HCT116 (cell line): ENCODE measurements around the gene ZBTB12. TPM values are rescaled to one million over a fixed set of nuclear protein-coding genes. Genes with fewer than 3 reads are reported as not detected.

ENCODE experiments used
- ATAC-seq: fragments of 200-7000 bp; cut with Tn5 transposase; 2 replicates; pipeline ENCODE4 v1.9.1; 2020; ENCODE audit warnings: mild to moderate bottlenecking, moderate library complexity
- BruUV-seq: library from RNA; stranded (reverse); fragments of 400-500 nt; replicated peaks from 2 replicates; lab custom pipeline; 2021; lab: Mats Ljungman, UMichigan
- CTCF ChIA-PET: fragments of 300-600 bp; sonication (Branson Sonifier 250); formaldehyde crosslinking; loops from one replicate; lab custom pipeline; 2021; ENCODE audit warnings: antibody characterized with exemption; lab: Charles Lee
- POLR2A ChIA-PET: fragments of 300-600, 350-600 bp; sonication (Branson Sonifier 250); formaldehyde crosslinking; loops from one replicate; lab custom pipeline; 2021; ENCODE audit warnings: antibody characterized with exemption; lab: Charles Lee
- RAD21 ChIA-PET, 2 experiments: fragments of 300-600 bp; sonication (Branson Sonifier 250); formaldehyde crosslinking; loops; one replicate each; lab custom pipeline; 2023; ENCODE audit warnings: low total read pairs in 2 of 2; ENCODE audit not compliant: uncharacterized antibody in 2 of 2, unreplicated experiment in 2 of 2, low non-redundant PET in 1 of 2; lab: Charles Lee
- DNase-seq: peaks from one replicate; pipeline ENCODE4 v3.0.0-alpha.2; 2010; ENCODE audit warnings: low read depth, low spot score
- H2AFZ ChIP-seq: fragments of 200-600 bp; shearing (Covaris generic), sonication (generic); 2 replicates; pipeline ENCODE4 v1.6.1; 2017; ENCODE audit warnings: low read depth, mixed run types, mixed read lengths, antibody characterized with exemption, low read length; ENCODE audit not compliant: poor library complexity, severe bottlenecking
- H3K27ac ChIP-seq: 2 replicates; pipeline ENCODE4 v1.5.1; 2012; ENCODE audit warnings: low read depth, low read length
- H3K27me3 ChIP-seq: fragments of 200-600 bp; sonication (generic); 2 replicates; pipeline ENCODE4 v1.6.1; 2016; ENCODE audit warnings: mixed run types, low read length, mixed read lengths; ENCODE audit not compliant: insufficient read depth
- H3K36me3 ChIP-seq, 2 experiments: fragments of 200-500 bp in 1 of 2; fragments of 200-600 bp in 1 of 2; sonication (Bioruptor generic) in 1 of 2; sonication (generic) in 1 of 2; 2 replicates each; pipeline versions ENCODE4 v1.5.1 to v1.6.1; 2014 to 2016; ENCODE audit warnings: low read length in 2 of 2, inconsistent platforms in 1 of 2, mixed read lengths in 1 of 2, mixed run types in 1 of 2; ENCODE audit not compliant: insufficient read depth in 2 of 2, control insufficient read depth in 1 of 2
- H3K4me1 ChIP-seq, 2 experiments: fragments of 200-600 bp in 1 of 2; sonication (generic) in 1 of 2; 2 replicates each; pipeline versions ENCODE4 v1.5.1 to v1.6.1; 2012 to 2017; ENCODE audit warnings: low read length in 2 of 2, inconsistent platforms in 1 of 2, mild to moderate bottlenecking in 1 of 2, mixed read lengths in 1 of 2, mixed run types in 1 of 2, moderate library complexity in 1 of 2; ENCODE audit not compliant: insufficient read depth in 2 of 2, control insufficient read depth in 1 of 2
- H3K4me2 ChIP-seq: fragments of 200-600 bp; sonication (generic); 2 replicates; pipeline ENCODE4 v1.6.1; 2017; ENCODE audit warnings: mixed run types, low read length, mixed read lengths
- H3K4me3 ChIP-seq, 2 experiments: fragments of 200-600 bp in 1 of 2; sonication (generic) in 1 of 2; replicated peaks in 1 of 2; 2 replicates each; pipeline ENCODE4 v1.5.1; 2011 to 2016; ENCODE audit warnings: low read length in 2 of 2, control low read depth in 1 of 2, low read depth in 1 of 2, mild to moderate bottlenecking in 1 of 2, mixed read lengths in 1 of 2, mixed run types in 1 of 2
- H3K79me2 ChIP-seq: fragments of 200-600 bp; sonication (generic); 2 replicates; pipeline ENCODE4 v1.6.1; 2017; ENCODE audit warnings: mild to moderate bottlenecking, mixed run types, low read length, moderate library complexity, mixed read lengths; ENCODE audit not compliant: insufficient read depth
- H3K9ac ChIP-seq: fragments of 200-600 bp; sonication (generic); 2 replicates; pipeline ENCODE4 v1.6.1; 2016; ENCODE audit warnings: low read length, mixed read lengths
- H3K9me2 ChIP-seq: fragments of 200-600 bp; sonication (generic), shearing (Covaris generic); 2 replicates; pipeline ENCODE4 v1.6.1; 2017; ENCODE audit warnings: mixed run types, mild to moderate bottlenecking, moderate library complexity; ENCODE audit not compliant: insufficient read depth
- H3K9me3 ChIP-seq, 2 experiments: fragments of 200-500 bp in 1 of 2; fragments of 200-600 bp in 1 of 2; sonication (Bioruptor generic) in 1 of 2; sonication (generic) in 1 of 2; 2 replicates each; pipeline ENCODE4 v1.6.1; 2014 to 2017; ENCODE audit warnings: low read length in 2 of 2, mixed read lengths in 2 of 2, inconsistent platforms in 1 of 2, low read depth in 1 of 2, mild to moderate bottlenecking in 1 of 2, mixed run types in 1 of 2, moderate library complexity in 1 of 2; ENCODE audit not compliant: control insufficient read depth in 1 of 2, insufficient read depth in 1 of 2
- H4K20me1 ChIP-seq: fragments of 200-600 bp; sonication (generic), shearing (Covaris generic); 2 replicates; pipeline ENCODE4 v1.6.1; 2017; ENCODE audit warnings: mixed run types, mild to moderate bottlenecking, moderate library complexity; ENCODE audit not compliant: insufficient read depth
- ATF3 ChIP-seq: IDR thresholded peaks from 2 replicates; pipeline ENCODE4 v1.6.1; 2012
- CBX3 ChIP-seq: IDR thresholded peaks from 2 replicates; pipeline ENCODE4 v1.6.1; 2012; ENCODE audit warnings: low read depth
- CEBPB ChIP-seq: IDR thresholded peaks from 2 replicates; pipeline ENCODE4 v1.6.1; 2012; ENCODE audit warnings: low read depth
- CTCF ChIP-seq, 3 experiments: fragments of 200-600 bp in 1 of 3; sonication (generic) in 1 of 3; IDR thresholded peaks in 2 of 3; conservative IDR thresholded peaks in 1 of 3; 2 replicates each; pipeline ENCODE4 v1.5.1; 2012 to 2017; ENCODE audit warnings: low read depth in 2 of 3, low read length in 2 of 3, antibody characterized with exemption in 1 of 3, borderline replicate concordance in 1 of 3, control low read depth in 1 of 3, mild to moderate bottlenecking in 1 of 3, mixed read lengths in 1 of 3, mixed run types in 1 of 3, moderate library complexity in 1 of 3; ENCODE audit not compliant: insufficient read depth in 1 of 3
- EGR1 ChIP-seq: IDR thresholded peaks from 2 replicates; pipeline ENCODE4 v1.6.1; 2012; ENCODE audit warnings: low read depth
- EZH2 ChIP-seq: fragments of 200-600 bp; sonication (generic); IDR thresholded peaks from 2 replicates; pipeline ENCODE4 v1.6.1; 2017; ENCODE audit warnings: antibody characterized with exemption, mixed run types
- EZH2phosphoT487 ChIP-seq: fragments of 200-600 bp; IDR thresholded peaks from 2 replicates; pipeline ENCODE4 v1.6.1; 2018; ENCODE audit warnings: antibody characterized with exemption, borderline replicate concordance
- JUND ChIP-seq: IDR thresholded peaks from 2 replicates; pipeline ENCODE4 v1.6.1; 2012
- POLR2A ChIP-seq: IDR thresholded peaks from 2 replicates; pipeline ENCODE4 v1.7.0; 2011; ENCODE audit warnings: borderline replicate concordance; ENCODE audit not compliant: insufficient read depth, insufficient read length; ENCODE audit errors: extremely low read depth
- RAD21 ChIP-seq: IDR thresholded peaks from 2 replicates; pipeline ENCODE4 v1.6.1; 2012; ENCODE audit warnings: low read depth, mild to moderate bottlenecking
- REST ChIP-seq: IDR thresholded peaks from 2 replicates; pipeline ENCODE4 v1.6.1; 2012; ENCODE audit warnings: low read depth
- SIN3A ChIP-seq: IDR thresholded peaks from 2 replicates; pipeline ENCODE4 v1.6.1; 2012; ENCODE audit warnings: low read depth
- SP1 ChIP-seq: IDR thresholded peaks from 2 replicates; pipeline ENCODE4 v1.6.1; 2012; ENCODE audit warnings: low read depth
- SRF ChIP-seq: IDR thresholded peaks from 2 replicates; pipeline ENCODE4 v1.6.1; 2012; ENCODE audit warnings: low read depth
- TCF7L2 ChIP-seq: IDR thresholded peaks from 2 replicates; pipeline ENCODE4 v1.7.0; 2011; ENCODE audit warnings: borderline replicate concordance, inconsistent platforms; ENCODE audit not compliant: insufficient read depth, insufficient read length; ENCODE audit errors: extremely low read depth
- YY1 ChIP-seq: IDR thresholded peaks from 2 replicates; pipeline ENCODE4 v1.6.1; 2011; ENCODE audit warnings: low read length, low read depth, moderate library complexity, mild to moderate bottlenecking; ENCODE audit not compliant: insufficient replicate concordance; ENCODE audit errors: extremely low read depth
- ZBTB33 ChIP-seq: IDR thresholded peaks from 2 replicates; pipeline ENCODE4 v1.6.1; 2011; ENCODE audit warnings: mild to moderate bottlenecking, low read length, moderate library complexity; ENCODE audit not compliant: insufficient replicate concordance; ENCODE audit errors: extremely low read depth
- intact Hi-C: fragments of 100-400 bp; cut with micrococcal nuclease; formaldehyde crosslinking; loops from 2 replicates; pipeline ENCODE4 v1.10.0; 2022
- total RNA-seq: library from RNA; stranded (reverse); gene quantifications from one replicate; pipeline ENCODE4 v1.2.1, GENCODE V29; 2021; ENCODE audit not compliant: unreplicated experiment

The ZBTB12 gene
- total RNA-seq, 1 experiment from 2014 or later: 10.3 TPM

GRCh38 chr6:31878726-31879125, 23.2 kb downstream of the ZBTB12 start, which contains the start of gene SLC44A4:
SLC44A4 (minus strand) TSS chr6:31878997; CDS start chr6:31878980, 17 bp downstream.
- RAD21 ChIA-PET: no interaction called here
- ATAC-seq: no peak
- TF ChIP-seq JUND (no peak), SRF (no peak), REST (no peak), ZBTB33 (no peak), EZH2 (no peak), YY1 (no peak), TCF7L2 (no peak), ATF3 (no peak), POLR2A (no peak), EZH2phosphoT487 (no peak), CBX3 (no peak), RAD21 (no peak), EGR1 (no peak), CEBPB (no peak), SP1 (no peak), SIN3A (no peak), CTCF (IDR thresholded peaks at IDR 0.05 in 2 of 3, conservative IDR thresholded peaks at IDR 0.05 in 1 of 3; ENCODE audit: borderline replicate concordance in 1 of 3, insufficient read depth in 1 of 3, low read depth in 2 of 3, low read length in 2 of 3) (no peak)
- Histone ChIP-seq H4K20me1 (no peaks in the 10 kb centered on the region), H3K4me2 (no peak within 1 kb of the TSS), H3K9ac (no peak within 1 kb of the TSS), H3K36me3 (peaks cover 18 to 36% of the 10 kb centered on the region in 2 experiments), H3K4me1 (no peaks in the 10 kb centered on the region), H3K27me3 (no peaks in the 10 kb centered on the region), H3K4me3 (no peak within 1 kb of the TSS), H3K79me2 (no peaks in the 10 kb centered on the region), H3K9me3 (no peaks in the 10 kb centered on the region), H3K9me2 (no peaks in the 10 kb centered on the region), H3K27ac (no peak within 1 kb of the TSS), H2AFZ (no peak within 1 kb of the TSS)
- no TSS peak for BruUV-seq
- intact Hi-C loops: no loop called here
- CTCF ChIA-PET: no interaction called here
- DNase-seq: no peak
- POLR2A ChIA-PET: no interaction called here
